Naive thymus-derived CD4-positive, alpha-beta T cell (primary cell): ENCODE data around the gene EMILIN1. TPM values are rescaled to one million over a fixed set of nuclear protein-coding genes. Genes with fewer than 3 reads are reported as not detected.

Experiments
- ATAC-seq: fragments of 150-1000 bp; cut with Tn5 transposase; 2 replicates; pipeline ENCODE4 v1.10.0; 2021; ENCODE audit warnings: mild to moderate bottlenecking, moderate library complexity
- CTCF ChIA-PET: fragments of 350-600 bp; sonication (Branson Sonifier 250); formaldehyde crosslinking; loops from one replicate; lab custom pipeline; 2021; ENCODE audit warnings: antibody characterized with exemption; lab: Charles Lee
- POLR2A ChIA-PET: fragments of 350-600 bp; sonication (Branson Sonifier 250); formaldehyde crosslinking; loops from one replicate; lab custom pipeline; 2021; ENCODE audit warnings: antibody characterized with exemption, inconsistent platforms; lab: Charles Lee
- DNase-seq, 9 donors: peaks; one replicate each; pipeline versions ENCODE4 v3.0.0 to v3.0.0-alpha.2; 2020 to 2022; ENCODE audit warnings: mixed read lengths in 1 of 9
- H3K27ac ChIP-seq: one replicate; pipeline ENCODE4 v1.7.0; 2013; ENCODE audit warnings: mild to moderate bottlenecking, low read depth, low read length, moderate library complexity
- H3K27me3 ChIP-seq, 2 donors: one replicate each; pipeline ENCODE4 v1.7.0; 2013; ENCODE audit warnings: low read length in 2 of 2, mild to moderate bottlenecking in 2 of 2, moderate library complexity in 2 of 2; ENCODE audit not compliant: control insufficient read depth in 2 of 2, insufficient read depth in 2 of 2
- H3K36me3 ChIP-seq, 3 experiments: 1 replicate in 2 of 3; 2 replicates in 1 of 3; pipeline ENCODE4 v1.7.0; 2013; ENCODE audit warnings: low read length in 3 of 3, mild to moderate bottlenecking in 3 of 3, moderate library complexity in 1 of 3; ENCODE audit not compliant: insufficient read depth in 3 of 3, control insufficient read depth in 2 of 3
- H3K4me1 ChIP-seq, 2 donors: one replicate each; pipeline ENCODE4 v1.7.0; 2013; ENCODE audit warnings: low read length in 2 of 2, mild to moderate bottlenecking in 2 of 2, moderate library complexity in 1 of 2; ENCODE audit not compliant: control insufficient read depth in 2 of 2, insufficient read depth in 2 of 2
- H3K4me3 ChIP-seq: 2 replicates; pipeline ENCODE4 v1.7.0; 2013; ENCODE audit warnings: mild to moderate bottlenecking, low read length
- H3K9me3 ChIP-seq, 3 experiments: 1 replicate in 2 of 3; 2 replicates in 1 of 3; pipeline ENCODE4 v1.7.0; 2013; ENCODE audit warnings: low read length in 3 of 3; ENCODE audit not compliant: control insufficient read depth in 2 of 3
- H3K27ac Mint-ChIP-seq, 9 donors: one replicate each; pipeline ENCODE4 v1.8.0; 2020 to 2022; ENCODE audit warnings: mixed read lengths in 9 of 9, mild to moderate bottlenecking in 8 of 9, moderate library complexity in 5 of 9, inconsistent platforms in 2 of 9
- H3K27me3 Mint-ChIP-seq, 5 donors: one replicate each; pipeline ENCODE4 v1.8.0; 2021 to 2022; ENCODE audit warnings: mixed read lengths in 5 of 5, mild to moderate bottlenecking in 1 of 5
- H3K36me3 Mint-ChIP-seq, 5 donors: one replicate each; pipeline ENCODE4 v1.8.0; 2020 to 2022; ENCODE audit warnings: mixed read lengths in 5 of 5, mild to moderate bottlenecking in 3 of 5, inconsistent platforms in 1 of 5
- H3K4me1 Mint-ChIP-seq, 7 donors: one replicate each; pipeline ENCODE4 v1.8.0; 2020 to 2022; ENCODE audit warnings: mixed read lengths in 7 of 7, mild to moderate bottlenecking in 3 of 7, inconsistent platforms in 1 of 7
- H3K4me3 Mint-ChIP-seq, 10 donors: one replicate each; pipeline ENCODE4 v1.8.0; 2020 to 2022; ENCODE audit warnings: mild to moderate bottlenecking in 10 of 10, mixed read lengths in 10 of 10, moderate library complexity in 6 of 10, inconsistent platforms in 2 of 10
- H3K9me3 Mint-ChIP-seq, 11 donors: one replicate each; pipeline ENCODE4 v1.8.0; 2020 to 2022; ENCODE audit warnings: mixed read lengths in 11 of 11, mild to moderate bottlenecking in 4 of 11, inconsistent platforms in 1 of 11, moderate library complexity in 1 of 11
- intact Hi-C, 2 donors: fragments of 100-400 bp; cut with micrococcal nuclease; formaldehyde crosslinking; loops; one replicate each; pipeline ENCODE4 v1.15.1; 2023
- polyA plus RNA-seq, 2 donors: library from polyadenylated mRNA; unstranded; fragments of 300-500 nt; fragmentation: Illumina TruSeq; gene quantifications; one replicate each; pipeline ENCODE4 v1.2.3, GENCODE V29; 2021
- total RNA-seq, 6 experiments: library from RNA in 5 of 6; stranded (reverse) in 5 of 6; gene quantifications; 1 replicate in 5 of 6; 2 replicates in 1 of 6; pipeline ENCODE4 v1.2.3 and lab custom pipeline; 2021 to 2026

Gene EMILIN1
- total RNA-seq (1 to 10 TPM in 1 of 5 experiments, under 1 TPM in 4; 0.35 to 1.4 (median 0.61) TPM), polyA plus RNA-seq (1 to 10 TPM in 1 of 2 donors, under 1 TPM in 1; 0.89 to 1.1 TPM), total RNA-seq (lab: John Stamatoyannopoulos, UW) (1.2 reads per million)

GRCh38 chr2:27078267-27079194, at the start of gene EMILIN1:
Gene EMILIN1, plus strand, starts transcription at chr2:27078615. Its CDS starts 451 bp downstream, at chr2:27079066.
- H3K27ac ChIP-seq, result no peak within 1 kb of the TSS
- no peaks in the 10 kb centered on the region for H3K27me3 Mint-ChIP-seq
- ChIA-PET CTCF (no interaction called here), POLR2A (no interaction called here)
- H3K27me3 ChIP-seq, result no peaks in the 10 kb centered on the region
- H3K36me3 ChIP-seq, result no peaks in the 10 kb centered on the region
- no peak within 1 kb of the TSS for H3K4me3 ChIP-seq
- no peak for DNase-seq
- H3K4me1 ChIP-seq, result peaks cover 19 to 38% of the 10 kb centered on the region in 2 donors
- no peaks in the 10 kb centered on the region for H3K9me3 Mint-ChIP-seq
- no peaks in the 10 kb centered on the region for H3K9me3 ChIP-seq
- H3K4me1 Mint-ChIP-seq, result peaks cover 34 to 58% (median 51%) of the 10 kb centered on the region in 7 donors
- no peak for ATAC-seq
- intact Hi-C loops, result loop anchor here (10.0 kb wide), 2 partner anchors 546 to 1676 kb away; partner anchors contain the start of genes CCDC121 (in 1 of the 2), GPN1 (in 1 of the 2) and PPP1CB (in 1 of the 2)
- peaks cover 0 to 4% (median 0%) of the 10 kb centered on the region in 5 donors for H3K36me3 Mint-ChIP-seq
- H3K27ac Mint-ChIP-seq, result peak within 1 kb of the TSS in 2 of 9 donors; percentile 2 to 29
- no peak within 1 kb of the TSS for H3K4me3 Mint-ChIP-seq

GRCh38 chr2:27029051-27029450, 49.4 kb upstream of the EMILIN1 start:
- H3K27ac ChIP-seq, result no peak overlapping the region
- no peaks in the 10 kb centered on the region for H3K27me3 ChIP-seq
- intact Hi-C loops, result no loop called here
- no peak for ATAC-seq
- no peaks in the 10 kb centered on the region for H3K9me3 Mint-ChIP-seq
- peaks cover 0 to 28% (median 0%) of the 10 kb centered on the region in 3 experiments for H3K36me3 ChIP-seq
- H3K36me3 Mint-ChIP-seq, result peaks cover 0 to 8% (median 0%) of the 10 kb centered on the region in 5 donors
- ChIA-PET CTCF (interaction anchor here (0.9 kb wide), 1 partner anchor 12 kb away, joined by 3 read pairs; no protein-coding TSS in a partner anchor), POLR2A (interaction anchor here (1.3 kb wide), 1 partner anchor 22 kb away, joined by 4 read pairs; no protein-coding TSS in a partner anchor)
- H3K27me3 Mint-ChIP-seq, result no peaks in the 10 kb centered on the region
- peaks cover 7 to 13% of the 10 kb centered on the region in 2 donors for H3K4me1 ChIP-seq
- peak overlapping the region in 1 of 9 donors; percentile 12 for H3K27ac Mint-ChIP-seq
- H3K4me3 ChIP-seq, result no peak overlapping the region
- no peaks in the 10 kb centered on the region for H3K9me3 ChIP-seq
- peak overlapping the region in 1 of 10 donors; percentile 27 for H3K4me3 Mint-ChIP-seq
- no peak for DNase-seq
- H3K4me1 Mint-ChIP-seq, result peaks cover 21 to 54% (median 34%) of the 10 kb centered on the region in 7 donors

- intact Hi-C loops, result loop anchor here (1.0 to 5.0 kb wide), 12 partner anchors 18 to 1155 kb away; partner anchors contain the start of genes CAD (in 2 of the 2), MAPRE3 (in 2 of the 2), OST4 (in 2 of the 2) and ASXL2 (in 1 of the 2)
- peak within 1 kb of the TSS; percentile 91 to 97 (median 93) for H3K4me3 Mint-ChIP-seq
- no peaks in the 10 kb centered on the region for H3K27me3 Mint-ChIP-seq
- ChIA-PET POLR2A (interaction anchor here (1.0 to 3.3 kb wide), 5 partner anchors 19 to 48 kb away, joined by 3 to 28 read pairs (median 7); partner anchors contain the start of genes AGBL5 and OST4), CTCF (no interaction called here)
- no peaks in the 10 kb centered on the region for H3K27me3 ChIP-seq
- H3K36me3 ChIP-seq, result peaks cover 9 to 31% (median 10%) of the 10 kb centered on the region in 3 experiments
- peaks cover 24 to 63% (median 41%) of the 10 kb centered on the region in 7 donors for H3K4me1 Mint-ChIP-seq
- peak within 1 kb of the TSS; percentile 87 for H3K27ac ChIP-seq
- peak within 1 kb of the TSS; percentile 84 to 95 (median 91) for H3K27ac Mint-ChIP-seq
- H3K9me3 Mint-ChIP-seq, result no peaks in the 10 kb centered on the region
- peaks cover 0 to 25% (median 0%) of the 10 kb centered on the region in 5 donors for H3K36me3 Mint-ChIP-seq
- H3K4me1 ChIP-seq, result peaks cover 11 to 19% of the 10 kb centered on the region in 2 donors
- no peaks in the 10 kb centered on the region for H3K9me3 ChIP-seq
- H3K4me3 ChIP-seq, result peak within 1 kb of the TSS; percentile 99
- peak; percentile 54 to 88 (median 63) for DNase-seq
- peak; percentile 97 for ATAC-seq
These were observed 45.7 kb upstream of the EMILIN1 start, which contains the start of gene TMEM214 for GRCh38 chr2:27032495-27033252. Gene TMEM214, plus strand, starts transcription at chr2:27032965. Its CDS starts 51 bp downstream, at chr2:27033016.

GRCh38 chr2:27033253-27033852, 45.1 kb upstream of the EMILIN1 start:
- POLR2A ChIA-PET, result interaction anchor here (0.8 to 3.3 kb wide), 9 partner anchors 16 to 178 kb away, joined by 3 to 28 read pairs (median 4); partner anchors contain the start of genes AGBL5, ATRAID, KHK and OST4
- no peaks in the 10 kb centered on the region for H3K27me3 ChIP-seq
- Mint-ChIP-seq H3K27me3 (no peaks in the 10 kb centered on the region), H3K4me1 (peaks cover 19 to 56% (median 41%) of the 10 kb centered on the region in 7 donors), H3K4me3 (peak overlapping the region; percentile 91 to 97 (median 93)), H3K9me3 (no peaks in the 10 kb centered on the region), H3K27ac (peak overlapping the region; percentile 42 to 93 (median 88)), H3K36me3 (peaks cover 0 to 20% (median 0%) of the 10 kb centered on the region in 5 donors)
- peaks cover 11 to 19% of the 10 kb centered on the region in 2 donors for H3K4me1 ChIP-seq
- H3K36me3 ChIP-seq, result peaks cover 9 to 38% (median 10%) of the 10 kb centered on the region in 3 experiments
- H3K9me3 ChIP-seq, result no peaks in the 10 kb centered on the region
- CTCF ChIA-PET, result no interaction called here
- DNase-seq, result no peak
- intact Hi-C loops, result loop anchor here (2.0 to 5.0 kb wide), 6 partner anchors 37 to 1156 kb away; partner anchors contain the start of genes ASXL2 (in 1 of the 2), ATRAID (in 1 of the 2), CAD (in 1 of the 2) and MAPRE3 (in 1 of the 2)
- peak overlapping the region; percentile 87 for H3K27ac ChIP-seq
- no peak for ATAC-seq
- H3K4me3 ChIP-seq, result peak overlapping the region; percentile 99

- intact Hi-C loops, result no loop called here
These were observed 40.4 kb upstream of the EMILIN1 start for GRCh38 chr2:27038012-27038411.

More at GRCh38 chr2:27038012-27038411, 40.4 kb upstream of the EMILIN1 start:
- Mint-ChIP-seq H3K4me3 (no peak overlapping the region), H3K27me3 (no peaks in the 10 kb centered on the region), H3K36me3 (peaks cover 5 to 40% (median 9%) of the 10 kb centered on the region in 5 donors), H3K9me3 (no peaks in the 10 kb centered on the region), H3K4me1 (peaks cover 11 to 27% (median 18%) of the 10 kb centered on the region in 7 donors), H3K27ac (peak overlapping the region in 2 of 9 donors; percentile 19 to 56)
- ATAC-seq (no peak), DNase-seq (no peak)
- POLR2A ChIA-PET, result interaction anchor here (0.9 to 1.1 kb wide), 2 partner anchors 13 to 36 kb away, joined by 3 to 4 read pairs; no protein-coding TSS in a partner anchor
- Histone ChIP-seq H3K9me3 (no peaks in the 10 kb centered on the region), H3K27ac (no peak overlapping the region), H3K36me3 (peaks cover 10 to 66% (median 23%) of the 10 kb centered on the region in 3 experiments), H3K4me3 (no peak overlapping the region), H3K4me1 (peaks cover 11 to 14% of the 10 kb centered on the region in 2 donors), H3K27me3 (no peaks in the 10 kb centered on the region)
- CTCF ChIA-PET, result no interaction called here
